ENCODE measurements around the gene NOSTRIN.

NOSTRIN gene

DNA sequence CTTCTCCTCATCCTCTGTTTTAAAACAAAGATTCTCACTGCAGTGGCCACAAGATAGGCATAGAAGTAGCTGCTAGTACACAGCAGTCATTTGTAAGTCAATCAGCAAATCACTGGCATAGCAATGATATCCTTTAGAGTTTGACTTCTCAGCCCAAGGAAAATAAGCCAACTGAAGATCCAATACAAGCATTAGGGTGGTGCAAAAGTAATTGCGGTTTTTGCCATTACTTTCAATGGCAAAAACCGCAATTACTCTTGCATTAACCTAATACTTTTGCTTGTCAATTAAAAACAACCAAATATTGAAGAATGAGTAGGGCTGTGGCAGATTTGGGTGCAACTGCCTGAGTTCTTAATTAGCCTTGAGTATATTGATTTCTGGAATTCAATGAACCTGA, 101.5 kb downstream of the NOSTRIN start:
- TF ChIP-seq TAF1 (IDR thresholded peaks at IDR 0.05; ENCODE audit: borderline replicate concordance, insufficient read depth, low read length), result no peak
- TF ChIP-seq FOXP2 (optimal IDR thresholded peaks at IDR 0.05; ENCODE audit: borderline replicate concordance, extremely low read depth, extremely low read length, insufficient read depth), result no peak
- no peak for TF ChIP-seq SIN3A (IDR thresholded peaks at IDR 0.05; ENCODE audit: borderline replicate concordance, insufficient read depth, low read length)
- TF ChIP-seq REST (IDR thresholded peaks at IDR 0.05; ENCODE audit: insufficient read depth in 1 of 2, low read depth in 2 of 2, low read length in 2 of 2), result no peak
- no peak for TF ChIP-seq POLR2AphosphoS5 (IDR thresholded peaks at IDR 0.05; ENCODE audit: low read depth, low read length)

- TF ChIP-seq FOXP2 (optimal IDR thresholded peaks at IDR 0.05; ENCODE audit: borderline replicate concordance, extremely low read depth, extremely low read length, insufficient read depth) (no peak), SIN3A (IDR thresholded peaks at IDR 0.05; ENCODE audit: borderline replicate concordance, insufficient read depth, low read length) (no peak), TAF1 (IDR thresholded peaks at IDR 0.05; ENCODE audit: borderline replicate concordance, insufficient read depth, low read length) (no peak), REST (IDR thresholded peaks at IDR 0.05; ENCODE audit: insufficient read depth in 1 of 2, low read depth in 2 of 2, low read length in 2 of 2) (no peak), POLR2AphosphoS5 (IDR thresholded peaks at IDR 0.05; ENCODE audit: low read depth, low read length) (no peak)
These were observed 101.9 kb downstream of the NOSTRIN start for GRCh38 chr2:168904358-168904757.

DNA sequence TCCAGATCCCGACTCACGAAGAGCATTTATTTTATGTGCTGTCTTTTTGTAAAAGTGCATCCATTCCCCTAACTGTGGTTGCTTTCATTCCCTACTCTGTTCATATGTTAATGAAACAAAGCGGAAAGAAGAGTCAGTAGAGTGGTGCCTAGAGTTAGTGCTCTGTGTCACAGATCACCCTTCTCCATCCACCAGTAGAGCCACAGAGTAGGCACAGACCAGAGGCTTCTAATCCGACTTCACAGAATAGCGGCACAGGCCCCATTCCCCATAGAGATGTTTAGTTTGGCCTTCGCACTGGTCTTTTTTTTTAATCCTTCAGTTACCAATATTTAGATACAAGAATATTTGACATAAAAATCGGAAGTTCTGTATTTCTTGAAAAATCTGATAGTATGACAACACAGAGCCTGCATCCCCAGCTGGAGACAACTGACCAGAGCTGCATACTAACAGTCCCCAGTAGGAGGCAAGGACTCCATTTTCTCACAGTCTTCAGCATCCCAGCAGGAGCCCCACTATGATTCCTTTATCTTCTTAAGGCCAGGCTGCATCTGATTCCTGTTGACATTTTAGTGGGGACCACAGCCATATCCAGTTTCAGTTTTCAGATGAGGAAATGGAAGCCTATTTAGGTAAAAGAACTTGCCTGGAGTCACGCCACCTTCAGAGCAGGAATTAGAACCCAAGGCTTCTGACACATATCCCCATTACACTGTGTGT, 105.7 kb downstream of the NOSTRIN start:
- TF ChIP-seq FOXP2 (optimal IDR thresholded peaks at IDR 0.05; ENCODE audit: borderline replicate concordance, extremely low read depth, extremely low read length, insufficient read depth) (no peak), SIN3A (IDR thresholded peaks at IDR 0.05; ENCODE audit: borderline replicate concordance, insufficient read depth, low read length) (no peak), REST (IDR thresholded peaks at IDR 0.05; ENCODE audit: insufficient read depth in 1 of 2, low read depth in 2 of 2, low read length in 2 of 2) (no peak), POLR2AphosphoS5 (IDR thresholded peaks at IDR 0.05; ENCODE audit: low read depth, low read length) (no peak), TAF1 (IDR thresholded peaks at IDR 0.05; ENCODE audit: borderline replicate concordance, insufficient read depth, low read length) (no peak)

GRCh38 chr2:168910330-168910729, 107.9 kb downstream of the NOSTRIN start:
- TF ChIP-seq REST (IDR thresholded peaks at IDR 0.05; ENCODE audit: insufficient read depth in 1 of 2, low read depth in 2 of 2, low read length in 2 of 2) (no peak), POLR2AphosphoS5 (IDR thresholded peaks at IDR 0.05; ENCODE audit: low read depth, low read length) (no peak), FOXP2 (optimal IDR thresholded peaks at IDR 0.05; ENCODE audit: borderline replicate concordance, extremely low read depth, extremely low read length, insufficient read depth) (no peak), SIN3A (IDR thresholded peaks at IDR 0.05; ENCODE audit: borderline replicate concordance, insufficient read depth, low read length) (no peak), TAF1 (IDR thresholded peaks at IDR 0.05; ENCODE audit: borderline replicate concordance, insufficient read depth, low read length) (no peak)

Measured in PFSK-1 (cell line).